HUES6 (cell line): Measurements from ENCODE around the gene SLC22A23.

Experiments used
- H3K27ac ChIP-seq: 2 replicates; pipeline ENCODE4 v1.7.0; 2013; ENCODE audit warnings: low read depth, mild to moderate bottlenecking, low read length, inconsistent platforms
- H3K27me3 ChIP-seq: 2 replicates; pipeline ENCODE4 v1.6.1; 2013; ENCODE audit warnings: low read length; ENCODE audit not compliant: control insufficient read depth, insufficient read depth
- H3K36me3 ChIP-seq: 2 replicates; pipeline ENCODE4 v1.6.1; 2013; ENCODE audit warnings: low read length; ENCODE audit not compliant: control insufficient read depth, insufficient read depth
- H3K4me1 ChIP-seq: 2 replicates; pipeline ENCODE4 v1.6.1; 2013; ENCODE audit warnings: low read length; ENCODE audit not compliant: control insufficient read depth, insufficient read depth
- H3K4me3 ChIP-seq: 2 replicates; pipeline ENCODE4 v1.5.1; 2013; ENCODE audit warnings: low read depth, low read length
- H3K9ac ChIP-seq: one replicate; pipeline ENCODE4 v1.6.1; 2013; ENCODE audit warnings: mild to moderate bottlenecking, low read length
- H3K9me3 ChIP-seq: 2 replicates; pipeline ENCODE4 v1.6.1; 2013; ENCODE audit warnings: low read depth, low read length; ENCODE audit not compliant: control insufficient read depth, insufficient read depth

Gene SLC22A23

DNA sequence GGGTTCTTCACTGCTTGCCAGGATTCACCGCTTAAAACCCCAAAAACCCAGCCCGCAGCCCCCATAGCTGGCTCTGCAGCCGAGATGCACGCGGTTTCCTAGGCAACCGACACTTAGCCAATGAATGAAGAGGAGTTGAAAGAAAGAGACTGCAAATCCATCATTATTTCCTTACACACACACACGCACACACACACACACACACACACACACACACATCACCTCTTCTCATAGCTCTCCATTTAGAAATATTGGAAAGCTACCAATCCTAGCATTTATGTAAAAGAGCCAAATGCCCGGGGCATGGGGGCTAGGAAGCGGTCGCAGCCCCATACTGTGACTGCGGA, 226.0 kb downstream of the SLC22A23 start:
- peak overlapping the region; percentile 62; the same call in 1 of the 2 replicates for H3K27ac ChIP-seq
- peak overlapping the region; percentile 71 for H3K9ac ChIP-seq
- H3K27me3 ChIP-seq, result peaks cover 37% of the 10 kb centered on the region
- H3K36me3 ChIP-seq, result peaks cover 9% of the 10 kb centered on the region
- H3K9me3 ChIP-seq, result no peaks in the 10 kb centered on the region
- H3K4me1 ChIP-seq, result peaks cover 33% of the 10 kb centered on the region
- peak overlapping the region; percentile 99 for H3K4me3 ChIP-seq

DNA sequence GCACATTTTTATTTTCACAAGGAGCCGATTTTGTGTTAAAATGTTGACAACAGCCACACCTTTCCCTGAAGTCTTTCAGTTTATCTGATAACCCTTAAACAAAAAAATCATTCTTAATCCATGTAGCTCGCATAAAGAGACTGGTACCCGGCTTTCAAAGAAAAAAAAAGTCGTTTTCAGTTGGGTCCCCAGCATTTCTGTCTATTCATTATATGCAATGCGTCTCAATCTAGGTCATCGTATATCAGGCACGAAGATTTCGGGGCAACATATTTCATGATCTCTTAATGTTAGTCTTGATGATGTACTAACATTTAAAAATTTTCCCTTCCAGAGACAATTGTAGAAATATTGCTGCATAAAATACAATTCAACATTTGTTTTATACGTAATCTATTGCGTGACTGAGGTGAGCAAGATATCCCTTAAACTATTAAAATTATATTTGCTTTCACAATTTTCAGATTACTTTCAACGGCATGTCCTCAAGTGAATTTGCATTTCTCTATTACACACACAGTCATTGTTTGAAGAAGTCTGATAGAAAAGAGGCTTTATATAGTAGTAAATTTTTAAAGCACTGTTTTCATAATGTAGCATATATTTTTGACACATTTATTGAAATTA, 226.5 kb downstream of the SLC22A23 start:
- Histone ChIP-seq H3K4me3 (peak overlapping the region; percentile 99), H3K9ac (no peak overlapping the region), H3K36me3 (peaks cover 12% of the 10 kb centered on the region), H3K4me1 (peaks cover 35% of the 10 kb centered on the region), H3K27ac (no peak overlapping the region), H3K9me3 (no peaks in the 10 kb centered on the region), H3K27me3 (peaks cover 37% of the 10 kb centered on the region)

GRCh38 chr6:3229566-3230178, 227.2 kb downstream of the SLC22A23 start:
- H3K4me1 ChIP-seq, result peaks cover 35% of the 10 kb centered on the region
- no peak overlapping the region for H3K27ac ChIP-seq
- peak overlapping the region; percentile 99 for H3K4me3 ChIP-seq
- peaks cover 12% of the 10 kb centered on the region for H3K36me3 ChIP-seq
- H3K27me3 ChIP-seq, result peaks cover 37% of the 10 kb centered on the region
- peak overlapping the region; percentile 78 for H3K9ac ChIP-seq
- no peaks in the 10 kb centered on the region for H3K9me3 ChIP-seq

- Histone ChIP-seq H3K9me3 (no peaks in the 10 kb centered on the region), H3K27me3 (peaks cover 37% of the 10 kb centered on the region), H3K27ac (no peak overlapping the region), H3K4me3 (peak overlapping the region; percentile 99), H3K4me1 (peaks cover 35% of the 10 kb centered on the region), H3K36me3 (peaks cover 19% of the 10 kb centered on the region), H3K9ac (peak overlapping the region; percentile 78)
These were observed 227.9 kb downstream of the SLC22A23 start for GRCh38 chr6:3228771-3229565.

GRCh38 chr6:3228046-3228671, 228.7 kb downstream of the SLC22A23 start:
- H3K27me3 ChIP-seq, result peaks cover 35% of the 10 kb centered on the region
- H3K9me3 ChIP-seq, result no peaks in the 10 kb centered on the region
- H3K4me3 ChIP-seq, result peak overlapping the region; percentile 99
- H3K36me3 ChIP-seq, result peaks cover 25% of the 10 kb centered on the region
- H3K9ac ChIP-seq, result peak overlapping the region; percentile 82
- peaks cover 35% of the 10 kb centered on the region for H3K4me1 ChIP-seq
- peak overlapping the region; percentile 77; the same call in 1 of the 2 replicates for H3K27ac ChIP-seq

DNA sequence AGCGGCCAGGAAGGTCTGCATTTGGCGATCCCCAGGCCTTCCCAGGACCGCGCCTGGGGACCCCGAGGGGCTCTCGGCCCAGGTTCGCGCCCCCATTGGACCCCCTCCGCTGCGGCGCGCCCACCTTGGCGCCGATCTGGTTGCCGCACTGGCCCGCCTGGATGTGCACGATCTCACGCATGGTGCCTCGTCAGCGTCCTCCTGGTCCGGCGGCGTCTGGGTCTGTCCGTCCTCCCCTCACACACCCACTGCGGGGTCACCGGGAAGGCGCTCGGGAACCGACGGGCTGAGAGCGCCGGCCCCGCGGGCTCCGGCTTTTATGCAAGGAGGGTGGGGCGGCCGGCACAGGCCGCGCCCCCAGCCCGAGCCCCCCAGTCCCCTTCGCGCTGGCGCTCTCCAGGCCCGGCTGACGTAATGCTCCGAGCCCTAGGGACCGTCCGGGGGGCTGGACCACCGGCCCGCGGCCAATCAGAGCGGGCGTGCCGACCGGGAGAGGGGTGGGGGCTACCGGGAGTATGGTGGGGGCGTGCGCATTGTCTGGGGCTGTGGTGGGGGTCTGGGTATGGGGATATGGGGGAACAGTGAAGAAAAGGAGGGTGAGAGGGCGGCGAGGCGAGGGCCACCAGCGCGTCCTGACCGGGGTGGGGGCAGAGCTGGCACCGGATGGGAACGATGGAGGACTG, 229.3 kb downstream of the SLC22A23 start, which contains the start of gene TUBB2B:
TUBB2B (minus strand) TSS at position 291 of the 683 bp plus-strand sequence; CDS start at position 181, 110 bp downstream.
- peak within 1 kb of the TSS; percentile 99 for H3K4me3 ChIP-seq
- peak within 1 kb of the TSS; percentile 77 for H3K27ac ChIP-seq
- no peaks in the 10 kb centered on the region for H3K9me3 ChIP-seq
- H3K36me3 ChIP-seq, result peaks cover 25% of the 10 kb centered on the region
- peaks cover 34% of the 10 kb centered on the region for H3K4me1 ChIP-seq
- H3K27me3 ChIP-seq, result peaks cover 33% of the 10 kb centered on the region
- peak within 1 kb of the TSS; percentile 95 for H3K9ac ChIP-seq

- Histone ChIP-seq H3K36me3 (peaks cover 29% of the 10 kb centered on the region), H3K27ac (peak overlapping the region; percentile 77), H3K9me3 (no peaks in the 10 kb centered on the region), H3K4me3 (peak overlapping the region; percentile 99), H3K27me3 (peaks cover 25% of the 10 kb centered on the region), H3K9ac (peak overlapping the region; percentile 95), H3K4me1 (peaks cover 30% of the 10 kb centered on the region)
These were observed 230.1 kb downstream of the SLC22A23 start for GRCh38 chr6:3226481-3227362.

DNA sequence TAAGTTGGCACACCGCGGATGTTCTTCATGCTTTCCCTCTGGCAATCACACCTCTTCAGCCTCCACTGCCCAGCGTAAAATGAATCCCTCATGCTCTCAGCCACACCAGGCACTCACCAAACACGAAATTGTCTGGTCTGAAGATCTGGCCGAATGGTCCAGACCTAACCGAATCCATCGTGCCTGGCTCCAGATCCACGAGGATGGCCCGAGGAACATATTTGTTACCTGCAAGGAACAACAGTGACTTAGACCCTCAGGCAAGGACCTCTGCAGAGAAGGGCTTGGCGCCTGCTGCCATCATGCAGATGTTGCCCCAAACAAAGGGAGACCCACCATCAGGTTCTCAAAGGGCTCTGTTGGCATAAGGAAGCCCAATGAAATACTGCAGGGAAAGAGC, 230.8 kb downstream of the SLC22A23 start:
- H3K27ac ChIP-seq, result no peak overlapping the region
- peak overlapping the region; percentile 95 for H3K9ac ChIP-seq
- no peaks in the 10 kb centered on the region for H3K9me3 ChIP-seq
- H3K27me3 ChIP-seq, result peaks cover 25% of the 10 kb centered on the region
- peaks cover 34% of the 10 kb centered on the region for H3K4me1 ChIP-seq
- peaks cover 29% of the 10 kb centered on the region for H3K36me3 ChIP-seq
- peak overlapping the region; percentile 99 for H3K4me3 ChIP-seq

GRCh38 chr6:3222506-3223038, 234.3 kb downstream of the SLC22A23 start:
- H3K36me3 ChIP-seq, result peaks cover 31% of the 10 kb centered on the region
- H3K9me3 ChIP-seq, result no peaks in the 10 kb centered on the region
- peaks cover 20% of the 10 kb centered on the region for H3K4me1 ChIP-seq
- H3K4me3 ChIP-seq, result no peak overlapping the region
- H3K9ac ChIP-seq, result no peak overlapping the region
- no peaks in the 10 kb centered on the region for H3K27me3 ChIP-seq
- no peak overlapping the region for H3K27ac ChIP-seq
